Caco-2 (cell line): ENCODE data around the gene GSG1L2. TPM values are rescaled to one million over a fixed set of nuclear protein-coding genes. Genes with fewer than 3 reads are reported as not detected.

Experiments used
- BruUV-seq: library from RNA; stranded (reverse); fragments of 400-500 nt; replicated peaks from 2 replicates; lab custom pipeline; 2021; lab: Mats Ljungman, UMichigan
- CTCF ChIA-PET: fragments of 300-600 bp; sonication (Branson Sonifier 250); formaldehyde crosslinking; loops from one replicate; lab custom pipeline; 2022; ENCODE audit warnings: antibody characterized with exemption; lab: Charles Lee
- POLR2A ChIA-PET: fragments of 300-600 bp; sonication (Branson Sonifier 250); formaldehyde crosslinking; loops from one replicate; lab custom pipeline; 2022; ENCODE audit warnings: antibody characterized with exemption; lab: Charles Lee
- DNase-seq, 2 experiments: peaks; one replicate each; pipeline versions ENCODE4 v3.0.0 to v3.0.0-alpha.2; 2020 to 2022
- H3K27me3 ChIP-seq: replicated peaks from 2 replicates; pipeline ENCODE4 v1.6.0; 2011; ENCODE audit warnings: low read length; ENCODE audit not compliant: control insufficient read depth, insufficient read depth
- H3K36me3 ChIP-seq: 2 replicates; pipeline ENCODE4 v1.5.1; 2011; ENCODE audit warnings: low read length; ENCODE audit not compliant: control insufficient read depth, insufficient read depth
- H3K4me1 ChIP-seq: fragments of 250-450 bp; sonication (Bioruptor Pico); 2 replicates; pipeline ENCODE4 v1.5.1; 2020; ENCODE audit warnings: mild to moderate bottlenecking
- H3K4me3 ChIP-seq: 2 replicates; pipeline ENCODE4 v1.5.1; 2011; ENCODE audit warnings: low read depth, mild to moderate bottlenecking, control low read depth, low read length
- H3K9me3 ChIP-seq: fragments of 250-450 bp; sonication (Bioruptor Pico); 2 replicates; pipeline ENCODE4 v1.5.1; 2020; ENCODE audit warnings: mild to moderate bottlenecking, moderate library complexity
- H3K27ac Mint-ChIP-seq: one replicate; pipeline ENCODE4 v1.8.0; 2022; ENCODE audit warnings: mixed read lengths; ENCODE audit not compliant: unreplicated experiment
- H3K27me3 Mint-ChIP-seq: one replicate; pipeline ENCODE4 v1.8.0; 2022; ENCODE audit warnings: mixed read lengths; ENCODE audit not compliant: insufficient read depth, unreplicated experiment
- H3K36me3 Mint-ChIP-seq: one replicate; pipeline ENCODE4 v1.8.0; 2022; ENCODE audit warnings: mild to moderate bottlenecking, mixed read lengths; ENCODE audit not compliant: insufficient read depth, unreplicated experiment
- H3K4me1 Mint-ChIP-seq: one replicate; pipeline ENCODE4 v1.8.0; 2022; ENCODE audit warnings: low read depth, mixed read lengths; ENCODE audit not compliant: unreplicated experiment
- H3K4me3 Mint-ChIP-seq: one replicate; pipeline ENCODE4 v1.8.0; 2022; ENCODE audit warnings: mild to moderate bottlenecking, moderate library complexity, mixed read lengths; ENCODE audit not compliant: unreplicated experiment
- H3K9me3 Mint-ChIP-seq: one replicate; pipeline ENCODE4 v1.8.0; 2022; ENCODE audit warnings: mixed read lengths; ENCODE audit not compliant: unreplicated experiment
- CTCF ChIP-seq, 2 experiments: fragments of 200-600 bp in 1 of 2; IDR thresholded peaks; 1 replicate in 1 of 2; 2 replicates in 1 of 2; pipeline versions ENCODE4 v1.5.1 to v1.8.0; 2011 to 2022; ENCODE audit warnings: antibody characterized with exemption in 1 of 2, control low read depth in 1 of 2, inconsistent platforms in 1 of 2, low read depth in 1 of 2, low read length in 1 of 2, mild to moderate bottlenecking in 1 of 2, moderate library complexity in 1 of 2; ENCODE audit not compliant: insufficient read depth in 1 of 2, severe bottlenecking in 1 of 2, unreplicated experiment in 1 of 2
- intact Hi-C: fragments of 100-400 bp; cut with micrococcal nuclease; formaldehyde crosslinking; loops from one replicate; pipeline ENCODE4 v1.10.0; 2022; ENCODE audit not compliant: unreplicated experiment
- total RNA-seq: library from RNA; stranded (reverse); gene quantifications from 2 replicates; pipeline ENCODE4 v1.2.3, GENCODE V29; 2022

The GSG1L2 gene
- total RNA-seq, 1 experiment from 2014 or later, result not detected

- H3K27me3 ChIP-seq, result no peaks in the 10 kb centered on the region
- Mint-ChIP-seq H3K4me3 (no peak overlapping the region), H3K27ac (no peak overlapping the region), H3K4me1 (no peaks in the 10 kb centered on the region), H3K27me3 (no peaks in the 10 kb centered on the region), H3K9me3 (no peaks in the 10 kb centered on the region), H3K36me3 (no peaks in the 10 kb centered on the region)
- POLR2A ChIA-PET, result no interaction called here
- no TSS peak for BruUV-seq
- intact Hi-C loops, result no loop called here
- CTCF ChIA-PET, result interaction anchor here (1.0 to 1.2 kb wide), 3 partner anchors 26 to 193 kb away, joined by 3 to 12 read pairs (median 7); partner anchors contain the start of genes CFAP52 and STX8
- peak in 1 of 2 experiments; percentile 7 for TF ChIP-seq CTCF (IDR thresholded peaks at IDR 0.05; ENCODE audit: insufficient read depth in 1 of 2, low read depth in 1 of 2, low read length in 1 of 2, severe bottlenecking in 1 of 2, unreplicated experiment in 1 of 2)
- DNase-seq, result no peak
- H3K4me3 ChIP-seq, result no peak overlapping the region
- no peaks in the 10 kb centered on the region for H3K4me1 ChIP-seq
- no peaks in the 10 kb centered on the region for H3K9me3 ChIP-seq
- no peaks in the 10 kb centered on the region for H3K36me3 ChIP-seq
These were observed 52.7 kb downstream of the GSG1L2 start for GRCh38 chr17:9769036-9769695.

- H3K9me3 ChIP-seq, result no peaks in the 10 kb centered on the region
- ChIA-PET POLR2A (no interaction called here), CTCF (interaction anchor here (0.5 to 1.2 kb wide), 5 partner anchors 18 to 193 kb away, joined by 3 to 12 read pairs (median 3); partner anchors contain the start of genes CFAP52 and STX8)
- H3K27me3 Mint-ChIP-seq, result peaks cover 3% of the 10 kb centered on the region
- no peaks in the 10 kb centered on the region for H3K4me1 ChIP-seq
- no peaks in the 10 kb centered on the region for H3K9me3 Mint-ChIP-seq
- no peaks in the 10 kb centered on the region for H3K36me3 ChIP-seq
- DNase-seq, result peak in 1 of 2 experiments; percentile 3
- intact Hi-C loops, result loop anchor here (1.0 kb wide), 1 partner anchor 39 kb away; no protein-coding TSS in a partner anchor
- peak in 1 of 2 experiments; percentile 19 for TF ChIP-seq CTCF (IDR thresholded peaks at IDR 0.05; ENCODE audit: insufficient read depth in 1 of 2, low read depth in 1 of 2, low read length in 1 of 2, severe bottlenecking in 1 of 2, unreplicated experiment in 1 of 2)
- no TSS peak for BruUV-seq
- peaks cover 5% of the 10 kb centered on the region for H3K4me1 Mint-ChIP-seq
- no peak overlapping the region for H3K4me3 ChIP-seq
- no peaks in the 10 kb centered on the region for H3K27me3 ChIP-seq
- H3K27ac Mint-ChIP-seq, result no peak overlapping the region
- H3K36me3 Mint-ChIP-seq, result no peaks in the 10 kb centered on the region
- H3K4me3 Mint-ChIP-seq, result no peak overlapping the region
These were observed 53.4 kb downstream of the GSG1L2 start for GRCh38 chr17:9768381-9768934.

- no peaks in the 10 kb centered on the region for H3K9me3 ChIP-seq
- Mint-ChIP-seq H3K9me3 (no peaks in the 10 kb centered on the region), H3K27me3 (peaks cover 4% of the 10 kb centered on the region), H3K4me3 (no peak overlapping the region), H3K4me1 (peaks cover 5% of the 10 kb centered on the region), H3K27ac (no peak overlapping the region), H3K36me3 (no peaks in the 10 kb centered on the region)
- no peaks in the 10 kb centered on the region for H3K27me3 ChIP-seq
- no peak overlapping the region for H3K4me3 ChIP-seq
- POLR2A ChIA-PET, result no interaction called here
- H3K36me3 ChIP-seq, result no peaks in the 10 kb centered on the region
- CTCF ChIA-PET, result no interaction called here
- no TSS peak for BruUV-seq
- intact Hi-C loops, result no loop called here
- no peak for TF ChIP-seq CTCF (IDR thresholded peaks at IDR 0.05; ENCODE audit: insufficient read depth in 1 of 2, low read depth in 1 of 2, low read length in 1 of 2, severe bottlenecking in 1 of 2, unreplicated experiment in 1 of 2)
- H3K4me1 ChIP-seq, result no peaks in the 10 kb centered on the region
- no peak for DNase-seq
These were observed 54.4 kb downstream of the GSG1L2 start for GRCh38 chr17:9767432-9767991.
